A673 (cell line): Measurements from ENCODE around the gene ABCB8. TPM values are rescaled to one million over a fixed set of nuclear protein-coding genes. Genes with fewer than 3 reads are reported as not detected.

Experiments used
- BruUV-seq: library from RNA; stranded (reverse); fragments of 400-500 nt; replicated peaks from 2 replicates; lab custom pipeline; 2021; lab: Mats Ljungman, UMichigan
- CTCF ChIA-PET: fragments of 300-600 bp; sonication (Branson Sonifier 250); formaldehyde crosslinking; loops from one replicate; lab custom pipeline; 2022; ENCODE audit warnings: antibody characterized with exemption; lab: Charles Lee
- POLR2A ChIA-PET: fragments of 300-600 bp; sonication (Branson Sonifier 250); formaldehyde crosslinking; loops from one replicate; lab custom pipeline; 2022; ENCODE audit warnings: antibody characterized with exemption; ENCODE audit not compliant: low non-redundant PET; lab: Charles Lee
- DNase-seq: peaks from one replicate; pipeline ENCODE4 v3.0.0-alpha.2; 2015; ENCODE audit warnings: low spot score
- H3K27ac ChIP-seq: fragments of 200-600 bp; sonication (generic); 2 replicates; pipeline ENCODE4 v1.5.1; 2016; ENCODE audit warnings: mixed run types, low read depth, mild to moderate bottlenecking, mixed read lengths, antibody characterized with exemption, low read length; ENCODE audit not compliant: poor library complexity, severe bottlenecking
- H3K27me3 ChIP-seq: fragments of 200-600 bp; sonication (generic); replicated peaks from 2 replicates; pipeline ENCODE4 v1.6.1; 2017; ENCODE audit warnings: mixed run types, low read depth, mild to moderate bottlenecking, mixed read lengths, antibody characterized with exemption, low read length; ENCODE audit not compliant: insufficient read depth, poor library complexity
- H3K36me3 ChIP-seq: fragments of 200-600 bp; sonication (generic); 2 replicates; pipeline ENCODE4 v1.6.1; 2016; ENCODE audit warnings: mixed run types, mild to moderate bottlenecking, mixed read lengths, antibody characterized with exemption, low read length; ENCODE audit not compliant: insufficient read depth, poor library complexity, severe bottlenecking
- H3K4me1 ChIP-seq: fragments of 200-600 bp; sonication (generic); 2 replicates; pipeline ENCODE4 v1.6.1; 2017; ENCODE audit warnings: mixed run types, mild to moderate bottlenecking, mixed read lengths, antibody characterized with exemption, low read length; ENCODE audit not compliant: insufficient read depth, poor library complexity, severe bottlenecking
- H3K4me3 ChIP-seq: fragments of 200-600 bp; sonication (generic); 2 replicates; pipeline ENCODE4 v1.5.1; 2016; ENCODE audit warnings: low read depth, mixed run types, mild to moderate bottlenecking, mixed read lengths, low read length; ENCODE audit not compliant: poor library complexity, severe bottlenecking
- H3K9me3 ChIP-seq: fragments of 200-600 bp; sonication (generic); 2 replicates; pipeline ENCODE4 v1.6.1; 2016; ENCODE audit warnings: mixed run types, low read depth, mild to moderate bottlenecking, mixed read lengths, antibody characterized with exemption, low read length; ENCODE audit not compliant: poor library complexity, severe bottlenecking
- EZH2 ChIP-seq: fragments of 200-600 bp; sonication (generic); IDR thresholded peaks from 2 replicates; pipeline ENCODE4 v1.6.1; 2017; ENCODE audit warnings: borderline replicate concordance, low read depth, mild to moderate bottlenecking, mixed read lengths, antibody characterized with exemption, low read length; ENCODE audit not compliant: poor library complexity, severe bottlenecking
- intact Hi-C: fragments of 100-400 bp; cut with micrococcal nuclease; formaldehyde crosslinking; loops from one replicate; pipeline ENCODE4 v1.10.0; 2022; ENCODE audit not compliant: unreplicated experiment
- total RNA-seq: library from RNA; stranded (reverse); gene quantifications from 2 replicates; pipeline ENCODE4 v1.2.3, GENCODE V29; 2021
- TF ChIP-seq, protein P1 (sequence below): fragments of 300-800, 200-600 bp; sonication (generic); conservative IDR thresholded peaks from 2 replicates; pipeline ENCODE4 v1.5.1; 2017; ENCODE audit warnings: low read depth, mild to moderate bottlenecking, antibody characterized with exemption, low read length, moderate library complexity, mixed read lengths

The ABCB8 gene
- total RNA-seq, 1 experiment from 2014 or later = 50.9 TPM

DNA sequence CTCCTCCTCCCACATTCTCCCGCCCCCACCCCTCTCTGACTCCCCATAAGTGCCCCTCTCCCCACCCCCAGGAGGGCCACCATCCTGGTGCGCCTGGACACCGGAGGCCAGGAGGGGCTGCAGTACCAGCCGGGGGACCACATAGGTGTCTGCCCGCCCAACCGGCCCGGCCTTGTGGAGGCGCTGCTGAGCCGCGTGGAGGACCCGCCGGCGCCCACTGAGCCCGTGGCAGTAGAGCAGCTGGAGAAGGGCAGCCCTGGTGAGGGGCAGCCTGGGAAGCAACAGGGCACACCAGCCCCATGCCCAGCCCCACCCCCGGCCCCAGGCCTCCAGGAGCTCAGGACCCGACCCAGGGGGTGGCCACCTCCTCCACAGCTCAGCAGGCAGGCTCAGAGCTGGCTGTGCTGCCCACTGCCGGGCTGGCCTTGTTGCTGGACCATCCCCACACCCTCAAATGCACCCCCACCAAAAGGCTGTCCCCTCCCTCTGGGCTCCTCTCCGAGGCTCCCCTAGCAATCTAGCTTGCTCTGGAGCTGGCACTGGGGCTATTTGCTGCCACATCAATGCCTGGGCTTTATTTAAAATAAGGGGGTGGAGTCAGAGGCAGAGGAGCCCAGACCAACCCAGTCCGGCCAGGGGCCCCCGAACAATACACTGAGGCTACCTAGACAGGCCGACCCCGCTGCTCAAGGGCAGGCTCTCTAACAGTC lies 18.8 kb upstream of the ABCB8 start:
- H3K9me3 ChIP-seq = no peaks in the 10 kb centered on the region
- POLR2A ChIA-PET = no interaction called here
- H3K4me3 ChIP-seq = no peak overlapping the region
- no TSS peak for BruUV-seq
- TF ChIP-seq, protein P1, sequence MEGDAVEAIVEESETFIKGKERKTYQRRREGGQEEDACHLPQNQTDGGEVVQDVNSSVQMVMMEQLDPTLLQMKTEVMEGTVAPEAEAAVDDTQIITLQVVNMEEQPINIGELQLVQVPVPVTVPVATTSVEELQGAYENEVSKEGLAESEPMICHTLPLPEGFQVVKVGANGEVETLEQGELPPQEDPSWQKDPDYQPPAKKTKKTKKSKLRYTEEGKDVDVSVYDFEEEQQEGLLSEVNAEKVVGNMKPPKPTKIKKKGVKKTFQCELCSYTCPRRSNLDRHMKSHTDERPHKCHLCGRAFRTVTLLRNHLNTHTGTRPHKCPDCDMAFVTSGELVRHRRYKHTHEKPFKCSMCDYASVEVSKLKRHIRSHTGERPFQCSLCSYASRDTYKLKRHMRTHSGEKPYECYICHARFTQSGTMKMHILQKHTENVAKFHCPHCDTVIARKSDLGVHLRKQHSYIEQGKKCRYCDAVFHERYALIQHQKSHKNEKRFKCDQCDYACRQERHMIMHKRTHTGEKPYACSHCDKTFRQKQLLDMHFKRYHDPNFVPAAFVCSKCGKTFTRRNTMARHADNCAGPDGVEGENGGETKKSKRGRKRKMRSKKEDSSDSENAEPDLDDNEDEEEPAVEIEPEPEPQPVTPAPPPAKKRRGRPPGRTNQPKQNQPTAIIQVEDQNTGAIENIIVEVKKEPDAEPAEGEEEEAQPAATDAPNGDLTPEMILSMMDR = no peak
- no peak for TF ChIP-seq EZH2
- no peak overlapping the region for H3K27ac ChIP-seq
- intact Hi-C loops = loop anchor here (5.0 kb wide), 1 partner anchor 103 kb away; no protein-coding TSS in a partner anchor
- H3K27me3 ChIP-seq = no peaks in the 10 kb centered on the region
- DNase-seq = no peak
- H3K36me3 ChIP-seq = no peaks in the 10 kb centered on the region
- CTCF ChIA-PET = interaction anchor here (0.6 kb wide), 1 partner anchor 70 kb away, joined by 4 read pairs; no protein-coding TSS in a partner anchor
- H3K4me1 ChIP-seq = peaks cover 26% of the 10 kb centered on the region

- Histone ChIP-seq H3K27ac (no peak overlapping the region), H3K36me3 (no peaks in the 10 kb centered on the region), H3K4me1 (peaks cover 26% of the 10 kb centered on the region), H3K9me3 (no peaks in the 10 kb centered on the region), H3K4me3 (no peak overlapping the region), H3K27me3 (no peaks in the 10 kb centered on the region)
- CTCF ChIA-PET = interaction anchor here (0.6 kb wide), 1 partner anchor 70 kb away, joined by 4 read pairs; no protein-coding TSS in a partner anchor
- POLR2A ChIA-PET = no interaction called here
- intact Hi-C loops = loop anchor here (5.0 kb wide), 1 partner anchor 102 kb away; no protein-coding TSS in a partner anchor
- BruUV-seq = no TSS peak
- TF ChIP-seq, protein P1 = no peak
- no peak for TF ChIP-seq EZH2
- DNase-seq = no peak
Observed at GRCh38 chr7:151010037-151010306, 18.3 kb upstream of the ABCB8 start.

- Histone ChIP-seq H3K9me3 (no peaks in the 10 kb centered on the region), H3K27me3 (no peaks in the 10 kb centered on the region), H3K4me3 (no peak overlapping the region), H3K36me3 (no peaks in the 10 kb centered on the region), H3K27ac (no peak overlapping the region), H3K4me1 (peaks cover 26% of the 10 kb centered on the region)
- DNase-seq = no peak
- POLR2A ChIA-PET = no interaction called here
- no peak for TF ChIP-seq EZH2
- TF ChIP-seq, protein P1 = no peak
- CTCF ChIA-PET = interaction anchor here (0.6 kb wide), 1 partner anchor 9 kb away, joined by 3 read pairs; no protein-coding TSS in a partner anchor
- intact Hi-C loops = loop anchor here (5.0 kb wide), 1 partner anchor 102 kb away; no protein-coding TSS in a partner anchor
- no TSS peak for BruUV-seq
Observed at GRCh38 chr7:151010307-151011096, 17.7 kb upstream of the ABCB8 start.
